HepG2 (cell line): ENCODE measurements around the gene PPM1H. TPM values are rescaled to one million over a fixed set of nuclear protein-coding genes. Genes with fewer than 3 reads are reported as not detected.

Experiments
- CBX1 ChIP-seq: IDR thresholded peaks from one replicate; pipeline ENCODE4 v1.6.1; 2016; ENCODE audit warnings: antibody characterized with exemption, low read depth
- HMGXB4 ChIP-seq, 2 experiments: sonication (generic) in 1 of 2; formaldehyde crosslinking in 1 of 2; IDR thresholded peaks; 2 replicates each; pipeline versions ENCODE4 v1.4.0 to v1.6.1; 2018 to 2020; ENCODE audit warnings: missing genetic modification reagents in 2 of 2, borderline replicate concordance in 1 of 2, low read depth in 1 of 2, mild to moderate bottlenecking in 1 of 2, missing biosample characterization in 1 of 2
- HNRNPH1 ChIP-seq: fragments of 200-400 bp; formaldehyde crosslinking; optimal IDR thresholded peaks from 2 replicates; pipeline ENCODE3; 2017; ENCODE audit warnings: mild to moderate bottlenecking, low read depth, low read length
- REST ChIP-seq, 2 experiments: IDR thresholded peaks; 2 replicates each; pipeline ENCODE4 v1.6.1; 2011 to 2012; ENCODE audit warnings: low read length in 2 of 2, borderline replicate concordance in 1 of 2, low read depth in 1 of 2, mild to moderate bottlenecking in 1 of 2, moderate library complexity in 1 of 2
- ZBTB49 ChIP-seq: sonication (generic); formaldehyde crosslinking; IDR thresholded peaks from 2 replicates; pipeline ENCODE4 v1.4.0; 2020; ENCODE audit warnings: missing genetic modification reagents, borderline replicate concordance
- ZNF75D ChIP-seq: sonication (generic); formaldehyde crosslinking; IDR thresholded peaks from 2 replicates; pipeline ENCODE4 v1.8.1; 2023; ENCODE audit warnings: missing genetic modification reagents, mild to moderate bottlenecking, borderline replicate concordance
- polyA plus RNA-seq, 8 experiments: library from polyadenylated mRNA; depleted of rRNA in 3 of 8; stranded (reverse) in 7 of 8; unstranded in 1 of 8; fragments of >200 nt; fragmentation: Illumina TruSeq in 4 of 8; extraction: Trizol in 4 of 8; gene quantifications; 2 replicates each; pipeline versions ENCODE4 v1.2.1 to v1.2.3, GENCODE V29; 2011 to 2016; ENCODE audit warnings: low read depth in 4 of 8, missing spikeins in 1 of 8, mixed read lengths in 1 of 8; ENCODE audit not compliant: insufficient read depth in 1 of 8
- total RNA-seq, 5 experiments: library from RNA; depleted of rRNA; stranded (reverse); fragments of >200 nt; fragmentation: Illumina TruSeq; extraction: Trizol; gene quantifications; 2 replicates each; pipeline ENCODE4 v1.2.3, GENCODE V29; 2016; ENCODE audit warnings: low read depth in 1 of 5
- TF ChIP-seq, protein P1 (sequence below): sonication (generic); formaldehyde crosslinking; IDR thresholded peaks from one replicate; pipeline ENCODE4 v1.5.1; 2020; ENCODE audit warnings: mild to moderate bottlenecking, missing genetic modification reagents; ENCODE audit errors: not compliant biosample characterization
- TF ChIP-seq, protein P2 (sequence below): sonication (generic); formaldehyde crosslinking; conservative IDR thresholded peaks from 2 replicates; pipeline ENCODE4 v1.4.0; 2020; ENCODE audit warnings: missing genetic modification reagents

Gene PPM1H
- total and polyA plus RNA-seq, 2 of the 13 experiments (the other 11 are each of a cell fraction or from before 2014, with no cell fraction given) = 29.1 to 38.1 TPM

GRCh38 chr12:62602255-62603060 lies 332.5 kb downstream of the PPM1H start (continued):
- TF ChIP-seq, protein P1, sequence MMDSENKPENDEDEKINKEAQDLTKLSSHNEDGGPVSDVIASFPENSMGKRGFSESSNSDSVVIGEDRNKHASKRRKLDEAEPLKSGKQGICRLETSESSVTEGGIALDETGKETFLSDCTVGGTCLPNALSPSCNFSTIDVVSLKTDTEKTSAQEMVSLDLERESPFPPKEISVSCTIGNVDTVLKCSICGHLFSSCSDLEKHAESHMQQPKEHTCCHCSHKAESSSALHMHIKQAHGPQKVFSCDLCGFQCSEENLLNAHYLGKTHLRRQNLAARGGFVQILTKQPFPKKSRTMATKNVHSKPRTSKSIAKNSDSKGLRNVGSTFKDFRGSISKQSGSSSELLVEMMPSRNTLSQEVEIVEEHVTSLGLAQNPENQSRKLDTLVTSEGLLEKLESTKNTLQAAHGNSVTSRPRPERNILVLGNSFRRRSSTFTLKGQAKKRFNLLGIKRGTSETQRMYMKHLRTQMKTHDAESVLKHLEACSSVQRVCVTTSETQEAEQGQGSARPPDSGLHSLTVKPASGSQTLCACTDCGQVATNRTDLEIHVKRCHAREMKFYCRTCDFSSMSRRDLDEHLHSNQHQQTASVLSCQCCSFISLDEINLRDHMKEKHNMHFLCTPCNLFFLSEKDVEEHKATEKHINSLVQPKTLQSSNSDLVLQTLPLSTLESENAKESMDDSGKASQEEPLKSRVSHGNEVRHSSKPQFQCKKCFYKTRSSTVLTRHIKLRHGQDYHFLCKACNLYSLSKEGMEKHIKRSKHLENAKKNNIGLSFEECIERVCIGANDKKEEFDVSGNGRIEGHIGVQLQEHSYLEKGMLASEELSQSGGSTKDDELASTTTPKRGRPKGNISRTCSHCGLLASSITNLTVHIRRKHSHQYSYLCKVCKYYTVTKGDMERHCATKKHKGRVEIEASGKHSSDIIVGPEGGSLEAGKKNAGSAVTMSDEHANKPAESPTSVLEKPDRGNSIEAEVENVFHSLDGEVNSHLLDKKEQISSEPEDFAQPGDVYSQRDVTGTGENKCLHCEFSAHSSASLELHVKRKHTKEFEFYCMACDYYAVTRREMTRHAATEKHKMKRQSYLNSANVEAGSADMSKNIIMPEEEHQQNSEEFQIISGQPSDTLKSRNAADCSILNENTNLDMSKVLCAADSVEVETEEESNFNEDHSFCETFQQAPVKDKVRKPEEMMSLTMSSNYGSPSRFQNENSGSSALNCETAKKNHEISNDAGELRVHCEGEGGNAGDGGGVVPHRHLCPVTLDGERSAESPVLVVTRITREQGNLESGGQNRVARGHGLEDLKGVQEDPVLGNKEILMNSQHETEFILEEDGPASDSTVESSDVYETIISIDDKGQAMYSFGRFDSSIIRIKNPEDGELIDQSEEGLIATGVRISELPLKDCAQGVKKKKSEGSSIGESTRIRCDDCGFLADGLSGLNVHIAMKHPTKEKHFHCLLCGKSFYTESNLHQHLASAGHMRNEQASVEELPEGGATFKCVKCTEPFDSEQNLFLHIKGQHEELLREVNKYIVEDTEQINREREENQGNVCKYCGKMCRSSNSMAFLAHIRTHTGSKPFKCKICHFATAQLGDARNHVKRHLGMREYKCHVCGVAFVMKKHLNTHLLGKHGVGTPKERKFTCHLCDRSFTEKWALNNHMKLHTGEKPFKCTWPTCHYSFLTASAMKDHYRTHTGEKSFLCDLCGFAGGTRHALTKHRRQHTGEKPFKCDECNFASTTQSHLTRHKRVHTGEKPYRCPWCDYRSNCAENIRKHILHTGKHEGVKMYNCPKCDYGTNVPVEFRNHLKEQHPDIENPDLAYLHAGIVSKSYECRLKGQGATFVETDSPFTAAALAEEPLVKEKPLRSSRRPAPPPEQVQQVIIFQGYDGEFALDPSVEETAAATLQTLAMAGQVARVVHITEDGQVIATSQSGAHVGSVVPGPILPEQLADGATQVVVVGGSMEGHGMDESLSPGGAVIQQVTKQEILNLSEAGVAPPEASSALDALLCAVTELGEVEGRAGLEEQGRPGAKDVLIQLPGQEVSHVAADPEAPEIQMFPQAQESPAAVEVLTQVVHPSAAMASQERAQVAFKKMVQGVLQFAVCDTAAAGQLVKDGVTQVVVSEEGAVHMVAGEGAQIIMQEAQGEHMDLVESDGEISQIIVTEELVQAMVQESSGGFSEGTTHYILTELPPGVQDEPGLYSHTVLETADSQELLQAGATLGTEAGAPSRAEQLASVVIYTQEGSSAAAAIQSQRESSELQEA = peak; percentile 73
- no peak for TF ChIP-seq HNRNPH1
- no peak for TF ChIP-seq ZBTB49
- TF ChIP-seq CBX1 = no peak
- no peak for TF ChIP-seq ZNF75D (CRISPR knock-in tag)
- TF ChIP-seq HMGXB4 (CRISPR knock-in tag; IDR thresholded peaks at IDR 0.05; ENCODE audit: borderline replicate concordance in 1 of 2, low read depth in 1 of 2) = peak in 1 of 2 experiments; percentile 56; a peak in 3 of 4 replicates
- TF ChIP-seq REST (IDR thresholded peaks at IDR 0.05; ENCODE audit: borderline replicate concordance in 1 of 2, low read depth in 1 of 2, low read length in 2 of 2) = peak in 1 of 2 experiments; percentile 23; a peak in 2 of 4 replicates
- TF ChIP-seq, protein P2, sequence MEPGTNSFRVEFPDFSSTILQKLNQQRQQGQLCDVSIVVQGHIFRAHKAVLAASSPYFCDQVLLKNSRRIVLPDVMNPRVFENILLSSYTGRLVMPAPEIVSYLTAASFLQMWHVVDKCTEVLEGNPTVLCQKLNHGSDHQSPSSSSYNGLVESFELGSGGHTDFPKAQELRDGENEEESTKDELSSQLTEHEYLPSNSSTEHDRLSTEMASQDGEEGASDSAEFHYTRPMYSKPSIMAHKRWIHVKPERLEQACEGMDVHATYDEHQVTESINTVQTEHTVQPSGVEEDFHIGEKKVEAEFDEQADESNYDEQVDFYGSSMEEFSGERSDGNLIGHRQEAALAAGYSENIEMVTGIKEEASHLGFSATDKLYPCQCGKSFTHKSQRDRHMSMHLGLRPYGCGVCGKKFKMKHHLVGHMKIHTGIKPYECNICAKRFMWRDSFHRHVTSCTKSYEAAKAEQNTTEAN (CRISPR knock-in tag) = 0 out of 2 replicates have a peak, but pooled peaks have one; percentile 28
